GM23338 (cell line): Measurements from ENCODE around the gene GOSR1. TPM values are rescaled to one million over a fixed set of nuclear protein-coding genes. Genes with fewer than 3 reads are reported as not detected.

Experiments
- ATAC-seq: fragments of 200-7000 bp; cut with Tn5 transposase; 3 replicates; pipeline ENCODE4 v1.9.1; 2020
- DNase-seq: peaks from one replicate; pipeline ENCODE4 v3.0.0-alpha.2; 2015; ENCODE audit warnings: low spot score
- H2AFZ ChIP-seq: fragments of 200-600 bp; sonication (generic); 2 replicates; pipeline ENCODE4 v1.8.0; 2016; ENCODE audit warnings: antibody characterized with exemption, mild to moderate bottlenecking, moderate library complexity
- H3F3A ChIP-seq: fragments of 200-600 bp; sonication (generic); replicated peaks from 2 replicates; pipeline ENCODE4 v1.8.0; 2017; ENCODE audit warnings: antibody characterized with exemption, mixed run types, low read depth
- H3K27ac ChIP-seq: fragments of 200-600 bp; sonication (generic); 2 replicates; pipeline ENCODE4 v1.6.1; 2016; ENCODE audit warnings: low read depth
- H3K27me3 ChIP-seq: fragments of 200-600 bp; sonication (generic); 2 replicates; pipeline ENCODE4 v1.8.0; 2016; ENCODE audit warnings: mild to moderate bottlenecking, mixed run types, moderate library complexity; ENCODE audit not compliant: insufficient read depth
- H3K36me3 ChIP-seq: fragments of 200-600 bp; sonication (generic); 2 replicates; pipeline ENCODE4 v1.8.0; 2016; ENCODE audit warnings: mild to moderate bottlenecking; ENCODE audit not compliant: insufficient read depth
- H3K4me1 ChIP-seq: fragments of 200-600 bp; sonication (generic); 2 replicates; pipeline ENCODE4 v1.8.0; 2016; ENCODE audit warnings: mild to moderate bottlenecking, moderate library complexity; ENCODE audit not compliant: insufficient read depth
- H3K4me2 ChIP-seq: fragments of 200-600 bp; sonication (generic); 2 replicates; pipeline ENCODE4 v1.7.1; 2017; ENCODE audit warnings: mixed run types
- H3K4me3 ChIP-seq: fragments of 200-600 bp; sonication (generic); 2 replicates; pipeline ENCODE4 v1.6.1; 2016; ENCODE audit warnings: mixed run types
- H3K79me2 ChIP-seq: fragments of 200-600 bp; sonication (generic); replicated peaks from 2 replicates; pipeline ENCODE4 v1.8.0; 2017; ENCODE audit warnings: mild to moderate bottlenecking; ENCODE audit not compliant: insufficient read depth
- H3K9me2 ChIP-seq: fragments of 200-600 bp; sonication (generic); 2 replicates; pipeline ENCODE4 v1.8.0; 2017; ENCODE audit not compliant: insufficient read depth
- H4K20me1 ChIP-seq: fragments of 200-600 bp; sonication (generic); replicated peaks from 2 replicates; pipeline ENCODE4 v1.8.0; 2017; ENCODE audit warnings: mild to moderate bottlenecking; ENCODE audit not compliant: insufficient read depth
- H3K27ac Mint-ChIP-seq: 2 replicates; pipeline ENCODE4 v1.8.0; 2020; ENCODE audit warnings: inconsistent platforms, mild to moderate bottlenecking, moderate library complexity, mixed read lengths
- H3K27me3 Mint-ChIP-seq: 3 replicates; pipeline ENCODE4 v1.8.0; 2022; ENCODE audit warnings: low read depth, mild to moderate bottlenecking, moderate library complexity, mixed read lengths, inconsistent platforms; ENCODE audit not compliant: insufficient read depth, poor library complexity
- H3K36me3 Mint-ChIP-seq: 3 replicates; pipeline ENCODE4 v1.8.0; 2021; ENCODE audit warnings: low read depth, mild to moderate bottlenecking, inconsistent platforms, moderate library complexity, mixed read lengths
- H3K4me1 Mint-ChIP-seq: 3 replicates; pipeline ENCODE4 v1.8.0; 2020; ENCODE audit warnings: mild to moderate bottlenecking, inconsistent platforms, mixed read lengths
- H3K4me3 Mint-ChIP-seq: 3 replicates; pipeline ENCODE4 v1.8.0; 2021; ENCODE audit warnings: moderate library complexity, mild to moderate bottlenecking, inconsistent platforms, mixed read lengths
- H3K9me3 Mint-ChIP-seq: 3 replicates; pipeline ENCODE4 v1.8.0; 2020; ENCODE audit warnings: moderate library complexity, mild to moderate bottlenecking, inconsistent platforms, mixed read lengths
- CTCF ChIP-seq, 2 experiments: fragments of 200-600 bp in 1 of 2; sonication (generic) in 1 of 2; conservative IDR thresholded peaks; 2 replicates each; pipeline versions ENCODE4 v1.5.1 to v1.6.1; 2016 to 2017; ENCODE audit warnings: antibody characterized with exemption in 2 of 2, low read depth in 2 of 2, mild to moderate bottlenecking in 2 of 2, moderate library complexity in 1 of 2
- EZH2 ChIP-seq: fragments of 200-600 bp; sonication (generic); IDR thresholded peaks from one replicate; pipeline ENCODE4 v1.8.0; 2017; ENCODE audit warnings: antibody characterized with exemption, mild to moderate bottlenecking, low read depth; ENCODE audit not compliant: unreplicated experiment
- EZH2phosphoT487 ChIP-seq: fragments of 200-600 bp; sonication (generic); IDR thresholded peaks from one replicate; pipeline ENCODE4 v1.8.1; 2018; ENCODE audit warnings: antibody characterized with exemption; ENCODE audit not compliant: unreplicated experiment
- JUNB ChIP-seq: IDR thresholded peaks from one replicate; pipeline ENCODE4 v1.6.1; 2016; ENCODE audit warnings: antibody characterized with exemption; ENCODE audit not compliant: unreplicated experiment
- NANOG ChIP-seq: IDR thresholded peaks from 2 replicates; pipeline ENCODE4 v1.6.1; 2016; ENCODE audit warnings: antibody characterized with exemption, borderline replicate concordance
- POLR2AphosphoS5 ChIP-seq: IDR thresholded peaks from 2 replicates; pipeline ENCODE4 v1.6.1; 2016; ENCODE audit warnings: antibody characterized with exemption, low read depth
- REST ChIP-seq: IDR thresholded peaks from one replicate; pipeline ENCODE4 v1.6.1; 2018; ENCODE audit warnings: antibody characterized with exemption; ENCODE audit not compliant: unreplicated experiment
- STAT1 ChIP-seq: IDR thresholded peaks from one replicate; pipeline ENCODE4 v1.6.1; 2016; ENCODE audit warnings: antibody characterized with exemption; ENCODE audit not compliant: unreplicated experiment
- ZNF331 ChIP-seq: fragments of 250-450 bp; sonication (Bioruptor Pico); IDR thresholded peaks from 2 replicates; pipeline ENCODE4 v1.5.0; 2020; ENCODE audit warnings: low read depth, mild to moderate bottlenecking, moderate library complexity
- polyA plus RNA-seq: library from polyadenylated mRNA; unstranded; fragments of >200 nt; fragmentation: Nextera tagmentation; extraction: Ambion mirVana; gene quantifications from 2 replicates; pipeline ENCODE4 v1.2.1, GENCODE V29; 2016
- total RNA-seq: library from RNA; depleted of rRNA; stranded (reverse); fragments of >200 nt; shearing (Covaris generic); gene quantifications from 2 replicates; pipeline ENCODE4 v1.2.3, GENCODE V29; 2014
- TF ChIP-seq, protein P1 (sequence below): IDR thresholded peaks from 2 replicates; pipeline ENCODE4 v1.6.1; 2016; ENCODE audit warnings: antibody characterized with exemption

GOSR1 gene
- total and polyA plus RNA-seq, 2 experiments from 2014 or later, result 33.4 to 74.1 TPM

- TF ChIP-seq EZH2phosphoT487 (no peak), EZH2 (no peak), POLR2AphosphoS5 (no peak), REST (no peak), JUNB (no peak), CTCF (conservative IDR thresholded peaks at IDR 0.05; ENCODE audit: low read depth in 2 of 2) (no peak)
These were observed 72.8 kb downstream of the GOSR1 start (continued) for GRCh38 chr17:30549864-30550511.

DNA sequence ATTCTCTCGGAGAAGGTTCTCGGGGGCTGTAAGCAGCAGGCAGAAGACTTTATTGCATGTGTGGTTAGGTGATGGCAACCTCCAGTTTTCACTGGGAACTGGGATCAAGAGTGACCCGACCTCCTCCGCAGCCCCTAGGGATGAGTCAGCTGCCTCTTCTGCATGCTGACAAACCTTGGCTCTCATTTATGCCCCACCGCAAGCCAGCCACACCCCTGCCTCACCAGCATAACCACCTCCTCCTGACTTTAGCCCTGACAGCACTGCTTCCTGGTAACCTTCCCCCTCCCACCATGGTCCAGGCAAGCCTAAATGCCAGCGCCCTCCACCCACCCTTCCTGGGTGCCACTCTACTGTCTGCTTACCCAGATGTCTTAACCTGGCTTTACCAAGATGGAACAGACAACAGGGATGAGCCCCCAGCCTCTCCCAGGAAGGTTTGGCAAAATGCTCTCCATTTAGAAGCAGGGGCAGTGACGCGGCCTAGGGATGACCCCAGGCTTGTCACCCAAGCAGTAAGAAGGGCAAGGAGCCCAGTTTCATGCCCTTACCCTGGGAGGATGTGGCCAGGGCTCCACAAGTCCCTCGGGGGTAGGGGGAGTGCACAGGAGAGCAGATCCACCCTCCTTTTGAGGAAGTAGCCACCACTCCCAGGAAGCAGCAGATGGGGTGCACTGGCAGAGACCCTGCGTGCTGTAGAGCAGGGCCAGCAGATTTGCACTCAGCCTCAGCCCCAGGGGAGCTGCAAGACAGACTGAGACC, 73.5 kb downstream of the GOSR1 start:
- Histone ChIP-seq H3K36me3 (no peaks in the 10 kb centered on the region), H3K4me1 (no peaks in the 10 kb centered on the region), H4K20me1 (no peaks in the 10 kb centered on the region), H2AFZ (no peak overlapping the region), H3F3A (no peaks in the 10 kb centered on the region), H3K27ac (no peak overlapping the region), H3K9me2 (0 out of 2 replicates have a peak, but pooled peaks cover 2% of the 10 kb centered on the region), H3K79me2 (no peaks in the 10 kb centered on the region), H3K4me2 (no peak overlapping the region), H3K4me3 (no peak overlapping the region), H3K27me3 (no peaks in the 10 kb centered on the region)
- no peak for ATAC-seq
- no peak for DNase-seq
- H3K4me1 Mint-ChIP-seq, result peaks cover 7% of the 10 kb centered on the region
- no peaks in the 10 kb centered on the region; the same call in 2 of the 3 replicates for H3K36me3 Mint-ChIP-seq
- H3K9me3 Mint-ChIP-seq, result no peaks in the 10 kb centered on the region
- peaks cover 9% of the 10 kb centered on the region for H3K27me3 Mint-ChIP-seq
- no peak overlapping the region for H3K27ac Mint-ChIP-seq
- H3K4me3 Mint-ChIP-seq, result no peak overlapping the region
- no peak for TF ChIP-seq CTCF (conservative IDR thresholded peaks at IDR 0.05; ENCODE audit: low read depth in 2 of 2)
- no peak for TF ChIP-seq POLR2AphosphoS5
- TF ChIP-seq, protein P1, sequence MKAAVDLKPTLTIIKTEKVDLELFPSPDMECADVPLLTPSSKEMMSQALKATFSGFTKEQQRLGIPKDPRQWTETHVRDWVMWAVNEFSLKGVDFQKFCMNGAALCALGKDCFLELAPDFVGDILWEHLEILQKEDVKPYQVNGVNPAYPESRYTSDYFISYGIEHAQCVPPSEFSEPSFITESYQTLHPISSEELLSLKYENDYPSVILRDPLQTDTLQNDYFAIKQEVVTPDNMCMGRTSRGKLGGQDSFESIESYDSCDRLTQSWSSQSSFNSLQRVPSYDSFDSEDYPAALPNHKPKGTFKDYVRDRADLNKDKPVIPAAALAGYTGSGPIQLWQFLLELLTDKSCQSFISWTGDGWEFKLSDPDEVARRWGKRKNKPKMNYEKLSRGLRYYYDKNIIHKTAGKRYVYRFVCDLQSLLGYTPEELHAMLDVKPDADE, result no peak
- TF ChIP-seq STAT1, result no peak
- no peak for TF ChIP-seq ZNF331
- no peak for TF ChIP-seq NANOG
